ENCODE results near the gene PRDM16. TPM values are rescaled to one million over a fixed set of nuclear protein-coding genes. Genes with fewer than 3 reads are reported as not detected.

Gene PRDM16
- total RNA-seq, 1 experiment from 2014 or later: 1.6 TPM

DNA sequence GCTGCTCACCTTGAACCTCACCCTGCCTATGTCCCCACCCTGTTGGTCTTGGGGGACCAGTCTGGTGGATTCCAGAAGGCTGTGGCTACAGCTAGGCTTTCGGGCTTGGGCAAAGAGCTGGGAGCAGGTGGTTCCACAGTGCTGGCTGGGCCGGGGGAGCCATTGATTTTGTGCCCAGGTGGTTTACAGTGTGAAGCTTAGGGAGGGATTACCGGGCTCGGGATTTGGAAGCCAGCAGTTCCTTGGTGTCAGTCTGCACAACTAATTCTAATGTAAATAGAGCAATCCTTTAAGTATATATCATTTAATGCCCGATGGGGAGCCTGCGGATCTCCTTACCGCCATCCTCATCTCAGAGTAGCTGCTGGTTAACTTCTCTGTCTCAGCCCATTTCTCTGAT is 38.2 kb downstream of the PRDM16 start:
- H3K36me3 Mint-ChIP-seq: peaks cover 9% of the 10 kb centered on the region
- no peaks in the 10 kb centered on the region; the same call in 1 of the 2 replicates for H3K27me3 Mint-ChIP-seq (ENCODE audit: low read depth)
- H3K4me3 Mint-ChIP-seq: no peak overlapping the region
- no peak overlapping the region for H3K27ac Mint-ChIP-seq
- TF ChIP-seq GABPB1 (CRISPR knock-in tag; IDR thresholded peaks at IDR 0.05): no peak
- TF ChIP-seq, protein P1, sequence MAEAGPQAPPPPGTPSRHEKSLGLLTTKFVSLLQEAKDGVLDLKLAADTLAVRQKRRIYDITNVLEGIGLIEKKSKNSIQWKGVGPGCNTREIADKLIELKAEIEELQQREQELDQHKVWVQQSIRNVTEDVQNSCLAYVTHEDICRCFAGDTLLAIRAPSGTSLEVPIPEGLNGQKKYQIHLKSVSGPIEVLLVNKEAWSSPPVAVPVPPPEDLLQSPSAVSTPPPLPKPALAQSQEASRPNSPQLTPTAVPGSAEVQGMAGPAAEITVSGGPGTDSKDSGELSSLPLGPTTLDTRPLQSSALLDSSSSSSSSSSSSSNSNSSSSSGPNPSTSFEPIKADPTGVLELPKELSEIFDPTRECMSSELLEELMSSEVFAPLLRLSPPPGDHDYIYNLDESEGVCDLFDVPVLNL (CRISPR knock-in tag; IDR thresholded peaks at IDR 0.05; ENCODE audit: borderline replicate concordance, low read depth): no peak
- TF ChIP-seq TEAD4 (CRISPR knock-in tag; IDR thresholded peaks at IDR 0.05): no peak
- no peak for TF ChIP-seq TCF7 (CRISPR knock-in tag; IDR thresholded peaks at IDR 0.05; ENCODE audit: low read depth)
- TF ChIP-seq ZNF416 (CRISPR knock-in tag; IDR thresholded peaks at IDR 0.05): no peak
- TF ChIP-seq FOXP1 (CRISPR knock-in tag; IDR thresholded peaks at IDR 0.05; ENCODE audit: borderline replicate concordance): no peak
- no peak for TF ChIP-seq NR1H2 (CRISPR knock-in tag; IDR thresholded peaks at IDR 0.05)
- TF ChIP-seq ZNF396 (CRISPR knock-in tag; IDR thresholded peaks at IDR 0.05; ENCODE audit: borderline replicate concordance): no peak
- no peak for TF ChIP-seq ZNF138 (CRISPR knock-in tag; conservative IDR thresholded peaks at IDR 0.05)
- ChIA-PET POLR2A (no interaction called here), CTCF (interaction anchor here (1.8 kb wide), 1 partner anchor 95 kb away, joined by 4 read pairs; no protein-coding TSS in a partner anchor)
- peaks cover 16% of the 10 kb centered on the region for H3K4me1 Mint-ChIP-seq
- H3K9me3 Mint-ChIP-seq: peaks cover 9% of the 10 kb centered on the region
- ATAC-seq (no peak), DNase-seq (ENCODE audit: low spot score) (no peak)

DNA sequence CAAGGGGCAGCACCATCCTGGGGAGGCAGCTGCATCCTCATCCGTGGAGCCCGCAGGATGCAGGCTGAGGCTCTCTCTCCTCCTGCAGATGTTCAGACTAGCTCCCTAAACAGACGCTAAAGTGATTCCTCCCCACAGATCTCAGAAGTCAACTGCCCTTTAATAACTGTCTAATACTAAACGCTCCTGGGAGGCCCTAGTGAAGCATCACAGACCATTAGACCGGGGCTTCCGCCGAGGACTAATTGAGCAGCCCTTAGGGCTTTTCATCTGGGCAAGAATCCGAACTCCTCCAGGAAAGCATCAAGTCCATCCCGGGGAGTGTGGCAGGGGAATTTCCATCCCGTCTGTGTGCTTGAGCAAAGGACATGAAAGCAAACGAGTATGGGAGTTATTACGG is 40.4 kb downstream of the PRDM16 start:
- H3K4me3 Mint-ChIP-seq: no peak overlapping the region
- no peak for DNase-seq (ENCODE audit: low spot score)
- peaks cover 5% of the 10 kb centered on the region; the same call in 1 of the 2 replicates for H3K4me1 Mint-ChIP-seq
- no peak for ATAC-seq
- peaks cover 9% of the 10 kb centered on the region for H3K9me3 Mint-ChIP-seq
- H3K36me3 Mint-ChIP-seq: peaks cover 9% of the 10 kb centered on the region
- H3K27ac Mint-ChIP-seq: no peak overlapping the region
- TF ChIP-seq RORB (CRISPR knock-in tag; IDR thresholded peaks at IDR 0.05) (no peak), CREM (CRISPR knock-in tag; IDR thresholded peaks at IDR 0.05) (no peak), GRHL2 (CRISPR knock-in tag; IDR thresholded peaks at IDR 0.05; ENCODE audit: insufficient replicate concordance, severe bottlenecking) (no peak), KAT7 (CRISPR knock-in tag; IDR thresholded peaks at IDR 0.05; ENCODE audit: borderline replicate concordance) (no peak), RELA (CRISPR knock-in tag; IDR thresholded peaks at IDR 0.05; ENCODE audit: borderline replicate concordance) (no peak), CREB1 (CRISPR knock-in tag; IDR thresholded peaks at IDR 0.05) (no peak), ZNF416 (CRISPR knock-in tag; IDR thresholded peaks at IDR 0.05) (no peak), GABPB1 (CRISPR knock-in tag; IDR thresholded peaks at IDR 0.05) (no peak), TP53 (CRISPR knock-in tag; IDR thresholded peaks at IDR 0.05) (no peak)
- TF ChIP-seq, protein P2, sequence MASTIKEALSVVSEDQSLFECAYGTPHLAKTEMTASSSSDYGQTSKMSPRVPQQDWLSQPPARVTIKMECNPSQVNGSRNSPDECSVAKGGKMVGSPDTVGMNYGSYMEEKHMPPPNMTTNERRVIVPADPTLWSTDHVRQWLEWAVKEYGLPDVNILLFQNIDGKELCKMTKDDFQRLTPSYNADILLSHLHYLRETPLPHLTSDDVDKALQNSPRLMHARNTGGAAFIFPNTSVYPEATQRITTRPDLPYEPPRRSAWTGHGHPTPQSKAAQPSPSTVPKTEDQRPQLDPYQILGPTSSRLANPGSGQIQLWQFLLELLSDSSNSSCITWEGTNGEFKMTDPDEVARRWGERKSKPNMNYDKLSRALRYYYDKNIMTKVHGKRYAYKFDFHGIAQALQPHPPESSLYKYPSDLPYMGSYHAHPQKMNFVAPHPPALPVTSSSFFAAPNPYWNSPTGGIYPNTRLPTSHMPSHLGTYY (CRISPR knock-in tag; IDR thresholded peaks at IDR 0.05): no peak
- TF ChIP-seq, protein P3, sequence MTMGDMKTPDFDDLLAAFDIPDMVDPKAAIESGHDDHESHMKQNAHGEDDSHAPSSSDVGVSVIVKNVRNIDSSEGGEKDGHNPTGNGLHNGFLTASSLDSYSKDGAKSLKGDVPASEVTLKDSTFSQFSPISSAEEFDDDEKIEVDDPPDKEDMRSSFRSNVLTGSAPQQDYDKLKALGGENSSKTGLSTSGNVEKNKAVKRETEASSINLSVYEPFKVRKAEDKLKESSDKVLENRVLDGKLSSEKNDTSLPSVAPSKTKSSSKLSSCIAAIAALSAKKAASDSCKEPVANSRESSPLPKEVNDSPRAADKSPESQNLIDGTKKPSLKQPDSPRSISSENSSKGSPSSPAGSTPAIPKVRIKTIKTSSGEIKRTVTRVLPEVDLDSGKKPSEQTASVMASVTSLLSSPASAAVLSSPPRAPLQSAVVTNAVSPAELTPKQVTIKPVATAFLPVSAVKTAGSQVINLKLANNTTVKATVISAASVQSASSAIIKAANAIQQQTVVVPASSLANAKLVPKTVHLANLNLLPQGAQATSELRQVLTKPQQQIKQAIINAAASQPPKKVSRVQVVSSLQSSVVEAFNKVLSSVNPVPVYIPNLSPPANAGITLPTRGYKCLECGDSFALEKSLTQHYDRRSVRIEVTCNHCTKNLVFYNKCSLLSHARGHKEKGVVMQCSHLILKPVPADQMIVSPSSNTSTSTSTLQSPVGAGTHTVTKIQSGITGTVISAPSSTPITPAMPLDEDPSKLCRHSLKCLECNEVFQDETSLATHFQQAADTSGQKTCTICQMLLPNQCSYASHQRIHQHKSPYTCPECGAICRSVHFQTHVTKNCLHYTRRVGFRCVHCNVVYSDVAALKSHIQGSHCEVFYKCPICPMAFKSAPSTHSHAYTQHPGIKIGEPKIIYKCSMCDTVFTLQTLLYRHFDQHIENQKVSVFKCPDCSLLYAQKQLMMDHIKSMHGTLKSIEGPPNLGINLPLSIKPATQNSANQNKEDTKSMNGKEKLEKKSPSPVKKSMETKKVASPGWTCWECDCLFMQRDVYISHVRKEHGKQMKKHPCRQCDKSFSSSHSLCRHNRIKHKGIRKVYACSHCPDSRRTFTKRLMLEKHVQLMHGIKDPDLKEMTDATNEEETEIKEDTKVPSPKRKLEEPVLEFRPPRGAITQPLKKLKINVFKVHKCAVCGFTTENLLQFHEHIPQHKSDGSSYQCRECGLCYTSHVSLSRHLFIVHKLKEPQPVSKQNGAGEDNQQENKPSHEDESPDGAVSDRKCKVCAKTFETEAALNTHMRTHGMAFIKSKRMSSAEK (CRISPR knock-in tag; IDR thresholded peaks at IDR 0.05; ENCODE audit: borderline replicate concordance): no peak
- TF ChIP-seq, protein P4, sequence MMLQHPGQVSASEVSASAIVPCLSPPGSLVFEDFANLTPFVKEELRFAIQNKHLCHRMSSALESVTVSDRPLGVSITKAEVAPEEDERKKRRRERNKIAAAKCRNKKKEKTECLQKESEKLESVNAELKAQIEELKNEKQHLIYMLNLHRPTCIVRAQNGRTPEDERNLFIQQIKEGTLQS (CRISPR knock-in tag; conservative IDR thresholded peaks at IDR 0.05): no peak
- TF ChIP-seq, protein P5, sequence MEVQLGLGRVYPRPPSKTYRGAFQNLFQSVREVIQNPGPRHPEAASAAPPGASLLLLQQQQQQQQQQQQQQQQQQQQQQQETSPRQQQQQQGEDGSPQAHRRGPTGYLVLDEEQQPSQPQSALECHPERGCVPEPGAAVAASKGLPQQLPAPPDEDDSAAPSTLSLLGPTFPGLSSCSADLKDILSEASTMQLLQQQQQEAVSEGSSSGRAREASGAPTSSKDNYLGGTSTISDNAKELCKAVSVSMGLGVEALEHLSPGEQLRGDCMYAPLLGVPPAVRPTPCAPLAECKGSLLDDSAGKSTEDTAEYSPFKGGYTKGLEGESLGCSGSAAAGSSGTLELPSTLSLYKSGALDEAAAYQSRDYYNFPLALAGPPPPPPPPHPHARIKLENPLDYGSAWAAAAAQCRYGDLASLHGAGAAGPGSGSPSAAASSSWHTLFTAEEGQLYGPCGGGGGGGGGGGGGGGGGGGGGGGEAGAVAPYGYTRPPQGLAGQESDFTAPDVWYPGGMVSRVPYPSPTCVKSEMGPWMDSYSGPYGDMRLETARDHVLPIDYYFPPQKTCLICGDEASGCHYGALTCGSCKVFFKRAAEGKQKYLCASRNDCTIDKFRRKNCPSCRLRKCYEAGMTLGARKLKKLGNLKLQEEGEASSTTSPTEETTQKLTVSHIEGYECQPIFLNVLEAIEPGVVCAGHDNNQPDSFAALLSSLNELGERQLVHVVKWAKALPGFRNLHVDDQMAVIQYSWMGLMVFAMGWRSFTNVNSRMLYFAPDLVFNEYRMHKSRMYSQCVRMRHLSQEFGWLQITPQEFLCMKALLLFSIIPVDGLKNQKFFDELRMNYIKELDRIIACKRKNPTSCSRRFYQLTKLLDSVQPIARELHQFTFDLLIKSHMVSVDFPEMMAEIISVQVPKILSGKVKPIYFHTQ (CRISPR knock-in tag; IDR thresholded peaks at IDR 0.05): no peak
- ChIA-PET CTCF (no interaction called here), POLR2A (no interaction called here)
- H3K27me3 Mint-ChIP-seq (ENCODE audit: low read depth): no peaks in the 10 kb centered on the region; the same call in 1 of the 2 replicates
